Activated gamma-delta T cell (primary cell): ENCODE results near the gene A1BG.
"Not testable (repeated sequence)": the region's sequence is repeated elsewhere in the genome, so short reads cannot be mapped to it uniquely, and the experiment has no call there.

Experiments
- DNase-seq: peaks from one replicate; lab custom pipeline; 2025; lab: John Stamatoyannopoulos, UW

A1BG gene

GRCh38 chr19:58385891-58386575 is 32.7 kb upstream of the A1BG start:
- no peak for DNase-seq

GRCh38 chr19:58385313-58385890 is 32.1 kb upstream of the A1BG start:
- no peak for DNase-seq

GRCh38 chr19:58382997-58383603 is 29.8 kb upstream of the A1BG start:
- DNase-seq, result no peak

GRCh38 chr19:58381460-58382212 is 28.3 kb upstream of the A1BG start:
- DNase-seq, result no peak

GRCh38 chr19:58380662-58381459 is 27.6 kb upstream of the A1BG start, which contains the start of gene ZNF837:
Gene ZNF837, minus strand, starts transcription at chr19:58381030. Its CDS starts 11,698 bp downstream, at chr19:58369332.
- DNase-seq, result peak; percentile 90

GRCh38 chr19:58380037-58380661 is 26.9 kb upstream of the A1BG start:
- no peak for DNase-seq

GRCh38 chr19:58379246-58379645 is 26.0 kb upstream of the A1BG start:
- DNase-seq, result no peak

- DNase-seq, result not testable (repeated sequence)
These were observed 23.4 kb upstream of the A1BG start for GRCh38 chr19:58376724-58377123.

- DNase-seq, result no peak
These were observed 20.9 kb upstream of the A1BG start for GRCh38 chr19:58374200-58374599.

- DNase-seq, result no peak
These were observed 19.2 kb upstream of the A1BG start for GRCh38 chr19:58372311-58373133.

GRCh38 chr19:58368561-58369360 is 15.5 kb upstream of the A1BG start:
- DNase-seq, result no peak

GRCh38 chr19:58367698-58368454 is 14.6 kb upstream of the A1BG start:
- no peak for DNase-seq

- DNase-seq, result no peak
These were observed 13.5 kb upstream of the A1BG start for GRCh38 chr19:58366585-58367430.

GRCh38 chr19:58364146-58364545 is 10.9 kb upstream of the A1BG start:
- no peak for DNase-seq

GRCh38 chr19:58362272-58362994 is 9.1 kb upstream of the A1BG start, which contains the start of gene ZNF497:
Gene ZNF497, minus strand, starts transcription at chr19:58362751. Its CDS starts 5,116 bp downstream, at chr19:58357635.
- DNase-seq, result peak; percentile 92

- no peak for DNase-seq
These were observed 8.6 kb upstream of the A1BG start for GRCh38 chr19:58361900-58362271.
